T47D (cell line): ENCODE data around the gene LENG8.
"Not testable (repeated sequence)": the region's sequence is repeated elsewhere in the genome, so short reads cannot be mapped to it uniquely, and the experiment has no call there.

Experiments used
- DNase-seq, 2 experiments: peaks; one replicate each; pipeline versions ENCODE4 v3.0.0 to v3.0.0-alpha.2; 2011 to 2012; ENCODE audit warnings: low read depth in 1 of 2, low spot score in 1 of 2
- JUND ChIP-seq: IDR thresholded peaks from 2 replicates; pipeline ENCODE4 v1.6.1; 2012; ENCODE audit warnings: low read depth
- in situ Hi-C: cut with HindIII; loops from 2 replicates; pipeline ENCODE4 v1.10.0; 2016; ENCODE audit warnings: low sequenced_read_pairs, low pct_unique_long_range_greater_than_20kb

Gene LENG8

GRCh38 chr19:54492568-54492967 is 43.6 kb downstream of the LENG8 start:
- no peak for TF ChIP-seq JUND
- in situ Hi-C loops: no loop called here
- DNase-seq: no peak

DNA sequence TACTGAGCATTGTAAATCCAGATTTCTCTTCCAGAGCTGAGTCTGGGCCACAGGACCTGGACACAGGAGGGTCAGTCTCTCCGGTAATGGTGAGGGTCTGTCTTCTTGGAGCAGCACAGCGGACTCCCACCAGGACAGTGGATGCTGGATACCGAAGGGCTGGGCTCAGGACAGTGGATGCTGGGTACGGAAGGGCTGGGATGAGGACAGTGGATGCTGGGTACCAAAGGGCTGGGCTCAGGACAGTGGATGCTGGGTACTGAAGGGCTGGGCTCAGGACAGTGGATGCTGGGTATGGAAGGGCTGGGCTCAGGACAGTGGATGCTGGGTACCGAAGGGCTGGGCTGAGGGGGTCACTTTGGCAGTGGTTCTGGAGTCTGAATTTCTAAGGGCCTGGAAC is 44.1 kb downstream of the LENG8 start:
- in situ Hi-C loops, DNase-seq: not testable (repeated sequence)

DNA sequence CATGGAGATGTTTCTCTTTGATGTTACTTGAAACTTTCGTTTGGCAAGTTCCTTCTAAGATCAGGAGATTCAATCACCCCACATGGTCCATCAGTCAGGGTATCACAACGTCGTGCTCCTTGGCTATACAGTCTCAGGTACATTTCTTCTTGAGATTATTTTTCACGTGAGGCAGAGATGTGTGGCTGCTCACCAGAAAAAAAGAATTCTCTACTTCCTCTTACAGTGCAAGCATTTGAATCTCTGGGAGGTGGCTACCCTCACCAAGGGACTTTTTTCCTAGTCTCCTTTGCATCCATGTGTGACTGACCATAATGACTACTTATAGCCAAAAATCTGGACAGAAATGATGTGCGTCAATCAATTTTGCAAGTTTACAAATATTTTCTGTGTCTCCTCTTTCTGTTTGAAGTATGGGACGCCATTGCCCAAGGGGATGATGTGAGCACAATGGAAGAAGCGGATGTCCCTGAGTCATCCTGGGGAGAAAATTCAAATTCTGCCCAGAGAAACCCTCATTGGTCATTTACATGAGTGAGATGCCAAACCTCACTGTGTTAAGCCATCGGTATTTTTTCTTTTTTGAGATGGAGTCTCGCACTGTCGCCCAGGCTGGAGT is 45.1 kb downstream of the LENG8 start:
- DNase-seq: no peak
- in situ Hi-C loops: no loop called here
- TF ChIP-seq JUND: no peak

GRCh38 chr19:54495284-54495683 is 46.3 kb downstream of the LENG8 start:
- DNase-seq, in situ Hi-C loops: not testable (repeated sequence)

GRCh38 chr19:54497747-54498450 is 48.9 kb downstream of the LENG8 start:
- in situ Hi-C loops, DNase-seq: not testable (repeated sequence)

- DNase-seq, in situ Hi-C loops: not testable (repeated sequence)
These were observed 49.4 kb downstream of the LENG8 start for GRCh38 chr19:54498451-54498772.

- TF ChIP-seq JUND: no peak
- no peak for DNase-seq
- in situ Hi-C loops: no loop called here
These were observed 53.6 kb downstream of the LENG8 start, which contains the start of gene LAIR2 for GRCh38 chr19:54502518-54503048. LAIR2 (plus strand) TSS chr19:54502831; CDS start chr19:54502919, 88 bp downstream.

GRCh38 chr19:54505542-54505941 is 56.5 kb downstream of the LENG8 start:
- DNase-seq, in situ Hi-C loops: not testable (repeated sequence)

GRCh38 chr19:54506079-54506478 is 57.1 kb downstream of the LENG8 start:
- in situ Hi-C loops: no loop called here
- TF ChIP-seq JUND: no peak
- no peak for DNase-seq

DNA sequence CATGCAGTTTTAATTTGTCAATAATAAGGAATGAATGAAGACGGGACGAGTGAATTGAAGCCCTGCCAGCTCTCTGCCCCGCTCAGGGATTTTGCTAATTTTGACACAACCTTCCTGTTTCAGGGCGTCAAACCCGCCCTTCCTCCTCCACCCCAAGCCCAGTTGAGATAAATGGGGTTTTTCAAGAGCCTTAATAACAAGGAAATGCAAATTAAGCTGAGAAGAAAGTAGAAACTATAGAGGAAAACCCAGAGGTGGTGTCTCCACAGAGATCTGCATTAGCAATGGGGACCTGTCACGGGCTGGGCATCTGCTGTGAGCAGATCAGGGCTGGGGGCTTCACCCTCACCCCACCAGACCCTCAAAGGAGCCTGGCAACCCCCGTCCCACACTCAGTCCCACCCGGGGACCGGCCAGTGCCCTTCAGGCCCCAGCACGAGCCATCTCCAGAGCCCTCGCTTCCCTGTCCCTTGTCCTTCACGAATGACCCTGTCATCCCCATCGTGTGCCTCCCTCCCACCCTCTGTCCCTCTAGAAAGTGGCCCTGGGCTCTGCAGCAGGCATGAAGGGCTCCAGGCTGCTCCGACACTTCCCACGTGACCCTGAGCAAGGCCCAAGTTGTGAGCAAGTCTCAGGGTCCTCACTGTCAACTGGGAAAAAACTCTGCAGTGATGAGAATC is 58.2 kb downstream of the LENG8 start:
- in situ Hi-C loops, DNase-seq: not testable (repeated sequence)

- TF ChIP-seq JUND: no peak
- in situ Hi-C loops: no loop called here
- no peak for DNase-seq
These were observed 58.8 kb downstream of the LENG8 start for GRCh38 chr19:54507824-54508223.

GRCh38 chr19:54508487-54508886 is 59.5 kb downstream of the LENG8 start:
- DNase-seq, in situ Hi-C loops: not testable (repeated sequence)

DNA sequence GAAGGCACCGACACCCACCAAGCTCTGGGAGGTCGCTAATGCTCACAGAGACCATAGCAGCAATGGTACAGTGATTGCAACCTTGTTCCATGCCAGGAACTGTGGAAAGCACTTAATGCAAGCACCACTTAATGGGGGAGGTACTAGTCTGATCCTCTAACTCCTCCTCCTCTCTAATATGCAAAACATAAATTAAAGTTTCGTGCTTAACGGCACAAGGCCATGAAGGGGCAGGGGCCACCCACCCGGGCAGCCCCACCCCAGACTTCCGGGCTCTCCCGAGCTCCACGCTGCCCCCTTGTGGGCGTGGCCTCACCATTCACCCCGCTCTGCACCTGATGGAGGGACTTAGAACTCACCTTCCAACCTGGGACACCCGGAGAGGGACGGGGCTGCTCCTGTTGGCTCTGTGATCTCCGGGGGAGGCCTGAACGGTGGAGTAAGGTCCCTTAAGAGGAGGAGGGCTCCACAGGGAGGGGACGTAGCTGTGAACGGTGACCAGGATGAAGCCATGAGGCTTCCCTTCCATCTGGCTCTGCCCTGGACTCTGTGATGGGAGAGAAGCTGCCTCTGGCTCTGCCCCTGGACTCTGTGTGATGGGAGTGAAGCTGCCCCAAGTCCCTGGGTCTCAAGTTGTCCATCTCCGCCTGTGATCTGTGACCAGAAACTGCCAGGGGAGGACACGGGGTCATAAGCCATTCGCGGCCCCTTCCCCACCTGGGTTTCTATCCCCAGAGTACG is 60.4 kb downstream of the LENG8 start:
- in situ Hi-C loops, DNase-seq: not testable (repeated sequence)
